NCI-H2029 treated with DMSO at 0.1 percent for 48 hours (cell line): ENCODE results near the gene PRRC2B.
"Not testable (repeated sequence)": the region's sequence is repeated elsewhere in the genome, so short reads cannot be mapped to it uniquely, and the experiment has no call there.

ENCODE experiments used
- DNase-seq: peaks from one replicate; lab custom pipeline; 2025; lab: John Stamatoyannopoulos, UW

PRRC2B gene

GRCh38 chr9:131393622-131394463, at the start of gene PRRC2B:
Gene PRRC2B (plus strand): TSS chr9:131394086. CDS start chr9:131430145, 36,059 bp downstream.
- DNase-seq = no peak

GRCh38 chr9:131344931-131345535, 48.9 kb upstream of the PRRC2B start:
- not testable (repeated sequence) for DNase-seq

- DNase-seq = no peak
These were observed 47.3 kb upstream of the PRRC2B start for GRCh38 chr9:131346559-131346958.

- DNase-seq = no peak
These were observed 46.4 kb upstream of the PRRC2B start for GRCh38 chr9:131347376-131348020.

GRCh38 chr9:131348631-131349521, 45.0 kb upstream of the PRRC2B start:
- DNase-seq = no peak

GRCh38 chr9:131349522-131349880, 44.4 kb upstream of the PRRC2B start:
- DNase-seq = no peak

GRCh38 chr9:131349881-131350563, 43.9 kb upstream of the PRRC2B start:
- DNase-seq = peak; percentile 69

GRCh38 chr9:131356479-131356878, 37.4 kb upstream of the PRRC2B start:
- DNase-seq = not testable (repeated sequence)

- DNase-seq = no peak
These were observed 35.3 kb upstream of the PRRC2B start for GRCh38 chr9:131358556-131358955.

GRCh38 chr9:131361202-131361833, 32.6 kb upstream of the PRRC2B start:
- DNase-seq = no peak

- no peak for DNase-seq
These were observed 28.3 kb upstream of the PRRC2B start for GRCh38 chr9:131365546-131365945.

GRCh38 chr9:131366761-131367401, 27.0 kb upstream of the PRRC2B start:
- DNase-seq = no peak

GRCh38 chr9:131367450-131367849, 26.4 kb upstream of the PRRC2B start:
- DNase-seq = no peak

GRCh38 chr9:131370638-131371037, 23.2 kb upstream of the PRRC2B start:
- DNase-seq = no peak

- DNase-seq = not testable (repeated sequence)
These were observed 21.3 kb upstream of the PRRC2B start for GRCh38 chr9:131372599-131372973.

- DNase-seq = not testable (repeated sequence)
These were observed 19.2 kb upstream of the PRRC2B start for GRCh38 chr9:131374638-131375037.

GRCh38 chr9:131379056-131379455, 14.8 kb upstream of the PRRC2B start:
- no peak for DNase-seq

GRCh38 chr9:131382850-131383729, 10.8 kb upstream of the PRRC2B start:
- peak; percentile 88 for DNase-seq

GRCh38 chr9:131385296-131385695, 8.6 kb upstream of the PRRC2B start:
- DNase-seq = no peak
